Stimulated activated CD8-positive, alpha-beta memory T cell treated with anti-CD3 and anti-CD28 coated beads, Interleukin-15, amount 100 ng/mL, for 1 hour (primary cell): ENCODE measurements around the gene STARD7.
"Not testable (repeated sequence)": the region's sequence is repeated elsewhere in the genome, so short reads cannot be mapped to it uniquely, and the experiment has no call there.

Experiments
- DNase-seq: peaks from one replicate; pipeline ENCODE4 v3.0.0-alpha.2; 2020; ENCODE audit warnings: low read depth

Gene STARD7

GRCh38 chr2:96163768-96164429 is 44.7 kb downstream of the STARD7 start:
- DNase-seq = no peak

- DNase-seq = no peak
These were observed 45.2 kb downstream of the STARD7 start for GRCh38 chr2:96163415-96163767.

- no peak for DNase-seq
These were observed 46.7 kb downstream of the STARD7 start for GRCh38 chr2:96161898-96162297.

GRCh38 chr2:96160366-96160765 is 48.3 kb downstream of the STARD7 start:
- not testable (repeated sequence) for DNase-seq

- DNase-seq = no peak
These were observed 49.4 kb downstream of the STARD7 start for GRCh38 chr2:96159084-96159830.

GRCh38 chr2:96158554-96158940 is 50.1 kb downstream of the STARD7 start:
- no peak for DNase-seq

- no peak for DNase-seq
These were observed 50.7 kb downstream of the STARD7 start for GRCh38 chr2:96157649-96158553.

- DNase-seq = no peak
These were observed 51.5 kb downstream of the STARD7 start for GRCh38 chr2:96156926-96157648.

- DNase-seq = no peak
These were observed 52.4 kb downstream of the STARD7 start for GRCh38 chr2:96156011-96156820.

GRCh38 chr2:96154506-96155380 is 53.9 kb downstream of the STARD7 start:
- no peak for DNase-seq

GRCh38 chr2:96153991-96154431 is 54.6 kb downstream of the STARD7 start:
- no peak for DNase-seq

- DNase-seq = no peak
These were observed 55.3 kb downstream of the STARD7 start for GRCh38 chr2:96153291-96153713.

- DNase-seq = no peak
These were observed 56.1 kb downstream of the STARD7 start for GRCh38 chr2:96152304-96153161.

GRCh38 chr2:96151595-96152303 is 56.9 kb downstream of the STARD7 start:
- no peak for DNase-seq

GRCh38 chr2:96150791-96151594 is 57.6 kb downstream of the STARD7 start:
- no peak for DNase-seq

- DNase-seq = no peak
These were observed 58.5 kb downstream of the STARD7 start for GRCh38 chr2:96150007-96150640.
